Measurements from ENCODE around the gene APOBEC3B.
"Not testable (repeated sequence)": the region's sequence is repeated elsewhere in the genome, so short reads cannot be mapped to it uniquely, and the experiment has no call there.

APOBEC3B gene

GRCh38 chr22:38981992-38982927 lies at the start of gene APOBEC3B:
TSS of gene APOBEC3B (plus strand) at chr22:38982347. CDS start at chr22:38982454, 107 bp downstream.
- DNase-seq = no peak

- DNase-seq = peak; percentile 21 to 71
These were observed 47.1 kb upstream of the APOBEC3B start for GRCh38 chr22:38935023-38935422.

GRCh38 chr22:38935616-38936015 lies 46.5 kb upstream of the APOBEC3B start:
- DNase-seq = no peak

- DNase-seq = no peak
These were observed 45.6 kb upstream of the APOBEC3B start for GRCh38 chr22:38936562-38936961.

- no peak for DNase-seq
These were observed 45.1 kb upstream of the APOBEC3B start for GRCh38 chr22:38937036-38937435.

GRCh38 chr22:38937541-38937940 lies 44.6 kb upstream of the APOBEC3B start:
- no peak for DNase-seq

- no peak for DNase-seq
These were observed 43.9 kb upstream of the APOBEC3B start for GRCh38 chr22:38938221-38938620.

GRCh38 chr22:38938925-38939324 lies 43.2 kb upstream of the APOBEC3B start:
- no peak for DNase-seq

- DNase-seq = no peak
These were observed 41.2 kb upstream of the APOBEC3B start for GRCh38 chr22:38940811-38941384.

- no peak for DNase-seq
These were observed 40.6 kb upstream of the APOBEC3B start for GRCh38 chr22:38941488-38941987.

GRCh38 chr22:38942702-38943101 lies 39.4 kb upstream of the APOBEC3B start:
- DNase-seq = no peak

- DNase-seq = no peak
These were observed 38.9 kb upstream of the APOBEC3B start for GRCh38 chr22:38943201-38943600.

GRCh38 chr22:38943882-38944281 lies 38.3 kb upstream of the APOBEC3B start:
- DNase-seq = no peak

- no peak for DNase-seq
These were observed 37.5 kb upstream of the APOBEC3B start for GRCh38 chr22:38944653-38945052.

- DNase-seq = not testable (repeated sequence)
These were observed 36.3 kb upstream of the APOBEC3B start for GRCh38 chr22:38945706-38946338.

GRCh38 chr22:38946771-38947170 lies 35.4 kb upstream of the APOBEC3B start:
- no peak for DNase-seq

GRCh38 chr22:38947321-38948140 lies 34.6 kb upstream of the APOBEC3B start:
- DNase-seq = no peak

- no peak for DNase-seq
These were observed 33.8 kb upstream of the APOBEC3B start for GRCh38 chr22:38948181-38948940.

- no peak for DNase-seq
These were observed 32.2 kb upstream of the APOBEC3B start for GRCh38 chr22:38949889-38950405.

- DNase-seq = no peak
These were observed 31.4 kb upstream of the APOBEC3B start for GRCh38 chr22:38950527-38951295.

GRCh38 chr22:38951734-38952133 lies 30.4 kb upstream of the APOBEC3B start:
- no peak for DNase-seq
